GM12874 (cell line): ENCODE measurements around the gene LIPM.

Experiments
- CTCF ChIP-seq: IDR thresholded peaks from 2 replicates; pipeline ENCODE4 v1.5.1; 2011; ENCODE audit warnings: low read depth, mild to moderate bottlenecking, control low read depth, low read length, moderate library complexity; ENCODE audit not compliant: insufficient read depth

LIPM gene

GRCh38 chr10:88802523-88803285, at the start of gene LIPM:
TSS of gene LIPM (plus strand) at chr10:88802730. CDS start at chr10:88802897, 167 bp downstream.
- TF ChIP-seq CTCF = no peak

- TF ChIP-seq CTCF = no peak
These were observed 48.2 kb upstream of the LIPM start for GRCh38 chr10:88754287-88754686.

- no peak for TF ChIP-seq CTCF
These were observed 46.8 kb upstream of the LIPM start for GRCh38 chr10:88755753-88756152.

GRCh38 chr10:88756660-88757059, 45.9 kb upstream of the LIPM start:
- TF ChIP-seq CTCF = no peak

- no peak for TF ChIP-seq CTCF
These were observed 43.0 kb upstream of the LIPM start, which contains the start of gene LIPN for GRCh38 chr10:88759366-88760101. TSS of gene LIPN (plus strand) at chr10:88760020. CDS start at chr10:88761406, 1,386 bp downstream.

GRCh38 chr10:88762906-88763305, 39.6 kb upstream of the LIPM start:
- no peak for TF ChIP-seq CTCF

- TF ChIP-seq CTCF = no peak
These were observed 39.1 kb upstream of the LIPM start for GRCh38 chr10:88763441-88763840.
